Calu3 (cell line): ENCODE data around the gene TREX2. TPM values are rescaled to one million over a fixed set of nuclear protein-coding genes. Genes with fewer than 3 reads are reported as not detected.

Experiments used
- BruUV-seq: library from RNA; stranded (reverse); fragments of 400-500 nt; replicated peaks from 2 replicates; lab custom pipeline; 2021; lab: Mats Ljungman, UMichigan
- CTCF ChIA-PET: fragments of 300-600 bp; sonication (Branson Sonifier 250); formaldehyde crosslinking; loops from one replicate; lab custom pipeline; 2022; ENCODE audit warnings: antibody characterized with exemption; lab: Charles Lee
- DNase-seq: peaks from one replicate; pipeline ENCODE4 v3.0.0; 2022
- H3K27ac Mint-ChIP-seq: one replicate; pipeline ENCODE4 v1.8.0; 2022; ENCODE audit warnings: mixed read lengths; ENCODE audit not compliant: unreplicated experiment
- H3K27me3 Mint-ChIP-seq: one replicate; pipeline ENCODE4 v1.8.0; 2022; ENCODE audit warnings: mixed read lengths; ENCODE audit not compliant: unreplicated experiment
- H3K36me3 Mint-ChIP-seq: one replicate; pipeline ENCODE4 v1.8.0; 2022; ENCODE audit warnings: mild to moderate bottlenecking, moderate library complexity, mixed read lengths; ENCODE audit not compliant: insufficient read depth, unreplicated experiment
- H3K4me1 Mint-ChIP-seq: one replicate; pipeline ENCODE4 v1.8.0; 2022; ENCODE audit warnings: mild to moderate bottlenecking, low read depth, mixed read lengths; ENCODE audit not compliant: unreplicated experiment
- H3K4me3 Mint-ChIP-seq: one replicate; pipeline ENCODE4 v1.8.0; 2022; ENCODE audit warnings: mild to moderate bottlenecking, low read depth, moderate library complexity, mixed read lengths; ENCODE audit not compliant: unreplicated experiment
- H3K9me3 Mint-ChIP-seq: one replicate; pipeline ENCODE4 v1.8.0; 2022; ENCODE audit warnings: low read depth, mixed read lengths; ENCODE audit not compliant: unreplicated experiment
- intact Hi-C: fragments of 100-400 bp; cut with micrococcal nuclease; formaldehyde crosslinking; loops from one replicate; pipeline ENCODE4 v1.10.0; 2022; ENCODE audit not compliant: unreplicated experiment
- total RNA-seq: library from RNA; stranded (reverse); gene quantifications from 2 replicates; pipeline ENCODE4 v1.2.3, GENCODE V29; 2022
- TF ChIP-seq, protein P1 (sequence below): fragments of 200-600 bp; IDR thresholded peaks from one replicate; pipeline ENCODE4 v1.8.0; 2022; ENCODE audit warnings: antibody characterized with exemption; ENCODE audit not compliant: unreplicated experiment

The TREX2 gene
- total RNA-seq, 1 experiment from 2014 or later, result 2.0 TPM

DNA sequence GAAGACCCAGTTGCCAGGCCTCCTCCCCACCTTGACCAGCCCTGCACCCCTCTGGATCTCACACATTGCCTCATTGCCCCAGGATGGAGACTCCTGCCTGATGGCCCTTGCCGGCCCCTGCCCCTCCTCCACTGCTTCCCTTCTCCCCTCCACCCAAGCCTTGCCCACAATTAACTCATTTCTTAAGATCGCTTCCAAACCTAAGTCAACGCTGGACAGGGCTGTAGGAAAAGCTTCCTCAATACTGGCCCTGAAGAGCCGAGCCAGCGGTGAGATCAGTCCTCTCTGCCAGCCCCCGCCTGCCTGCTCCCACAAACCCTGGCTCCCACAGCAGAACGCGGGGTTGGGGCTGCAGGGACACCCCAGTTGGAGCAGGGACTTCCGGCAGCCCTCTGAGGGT lies 32.0 kb upstream of the TREX2 start:
- CTCF ChIA-PET, result no interaction called here

DNA sequence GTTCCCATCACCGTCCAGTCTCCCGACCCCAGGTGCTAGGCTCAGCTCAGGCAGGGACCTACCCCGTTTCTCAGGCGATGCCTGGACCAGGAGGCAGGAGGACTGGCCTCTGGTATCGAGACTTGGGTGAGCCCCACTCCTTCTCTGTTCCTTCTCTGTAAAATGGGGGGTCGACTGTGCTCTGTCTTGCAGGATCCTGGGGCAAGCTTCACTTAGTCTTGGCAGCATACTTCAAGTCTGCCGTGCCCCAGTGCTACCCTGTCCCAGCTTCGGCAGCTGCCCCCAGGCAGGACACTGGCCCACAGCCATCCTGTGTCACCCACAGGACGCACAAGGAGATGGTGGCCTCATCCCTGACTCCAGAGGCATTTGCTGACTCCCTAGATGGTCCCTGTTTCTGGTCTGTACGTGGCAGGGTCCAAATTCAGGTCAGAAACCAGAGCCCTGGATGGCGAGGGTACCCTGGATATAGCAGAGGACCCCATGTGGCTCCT lies 31.6 kb upstream of the TREX2 start:
- intact Hi-C loops, result no loop called here
- Mint-ChIP-seq H3K4me3 (no peak overlapping the region), H3K27ac (no peak overlapping the region), H3K4me1 (no peaks in the 10 kb centered on the region), H3K27me3 (peaks cover 71% of the 10 kb centered on the region), H3K36me3 (no peaks in the 10 kb centered on the region), H3K9me3 (no peaks in the 10 kb centered on the region)
- DNase-seq, result no peak
- BruUV-seq, result no TSS peak
- TF ChIP-seq, protein P1, sequence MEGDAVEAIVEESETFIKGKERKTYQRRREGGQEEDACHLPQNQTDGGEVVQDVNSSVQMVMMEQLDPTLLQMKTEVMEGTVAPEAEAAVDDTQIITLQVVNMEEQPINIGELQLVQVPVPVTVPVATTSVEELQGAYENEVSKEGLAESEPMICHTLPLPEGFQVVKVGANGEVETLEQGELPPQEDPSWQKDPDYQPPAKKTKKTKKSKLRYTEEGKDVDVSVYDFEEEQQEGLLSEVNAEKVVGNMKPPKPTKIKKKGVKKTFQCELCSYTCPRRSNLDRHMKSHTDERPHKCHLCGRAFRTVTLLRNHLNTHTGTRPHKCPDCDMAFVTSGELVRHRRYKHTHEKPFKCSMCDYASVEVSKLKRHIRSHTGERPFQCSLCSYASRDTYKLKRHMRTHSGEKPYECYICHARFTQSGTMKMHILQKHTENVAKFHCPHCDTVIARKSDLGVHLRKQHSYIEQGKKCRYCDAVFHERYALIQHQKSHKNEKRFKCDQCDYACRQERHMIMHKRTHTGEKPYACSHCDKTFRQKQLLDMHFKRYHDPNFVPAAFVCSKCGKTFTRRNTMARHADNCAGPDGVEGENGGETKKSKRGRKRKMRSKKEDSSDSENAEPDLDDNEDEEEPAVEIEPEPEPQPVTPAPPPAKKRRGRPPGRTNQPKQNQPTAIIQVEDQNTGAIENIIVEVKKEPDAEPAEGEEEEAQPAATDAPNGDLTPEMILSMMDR, result no peak
- CTCF ChIA-PET, result no interaction called here

More for the DNA sequence above, 32.0 kb upstream of the TREX2 start:
- no TSS peak for BruUV-seq
- no peak overlapping the region for H3K4me3 Mint-ChIP-seq
- DNase-seq, result no peak
- no peaks in the 10 kb centered on the region for H3K9me3 Mint-ChIP-seq
- no peaks in the 10 kb centered on the region for H3K4me1 Mint-ChIP-seq
- H3K27ac Mint-ChIP-seq, result no peak overlapping the region
- TF ChIP-seq, protein P1, result no peak
- no peaks in the 10 kb centered on the region for H3K36me3 Mint-ChIP-seq
- intact Hi-C loops, result no loop called here
- H3K27me3 Mint-ChIP-seq, result peaks cover 69% of the 10 kb centered on the region

DNA sequence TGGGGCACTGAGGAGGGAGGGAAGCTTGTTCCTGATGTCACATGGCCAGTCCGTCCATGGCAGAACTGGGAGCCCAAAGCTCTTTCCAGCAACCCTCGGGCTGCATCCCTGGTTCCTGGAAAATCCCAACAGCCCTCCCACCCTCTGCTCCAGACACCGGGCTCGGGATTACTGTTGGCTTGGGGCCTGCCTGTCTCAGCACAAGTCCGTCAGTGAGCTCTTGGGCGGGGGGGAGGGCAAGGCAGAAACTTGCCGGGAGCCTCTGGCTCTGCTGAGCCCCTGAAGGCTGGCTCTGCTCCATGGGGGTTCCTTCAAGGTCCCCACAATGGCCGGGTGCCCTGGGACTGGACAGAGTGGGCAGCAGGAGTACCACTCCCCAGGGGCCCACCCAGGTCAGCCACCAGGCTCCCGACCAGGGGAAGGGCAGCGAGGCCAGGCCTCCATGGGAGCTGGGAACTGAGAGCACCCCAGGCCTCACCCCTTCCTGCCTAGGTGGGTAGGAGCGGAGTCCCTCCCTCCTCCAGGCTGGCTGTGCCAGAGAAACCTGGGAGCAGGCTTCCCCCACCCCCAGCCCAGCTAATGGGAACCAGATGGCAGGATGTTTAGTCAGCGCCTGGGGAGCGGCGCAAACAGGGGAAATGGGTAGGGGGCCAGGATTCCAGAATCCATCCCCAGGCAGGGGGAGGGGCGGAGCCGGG lies 31.0 kb upstream of the TREX2 start:
- TF ChIP-seq, protein P1, result no peak
- H3K4me3 Mint-ChIP-seq, result no peak overlapping the region
- H3K36me3 Mint-ChIP-seq, result no peaks in the 10 kb centered on the region
- H3K4me1 Mint-ChIP-seq, result no peaks in the 10 kb centered on the region
- H3K27me3 Mint-ChIP-seq, result peaks cover 71% of the 10 kb centered on the region
- H3K9me3 Mint-ChIP-seq, result no peaks in the 10 kb centered on the region
- no peak for DNase-seq
- no TSS peak for BruUV-seq
- CTCF ChIA-PET, result interaction anchor here (0.6 kb wide), 1 partner anchor 579 kb away, joined by 4 read pairs; the partner anchor contains the start of gene ZNF185
- no peak overlapping the region for H3K27ac Mint-ChIP-seq
- intact Hi-C loops, result no loop called here

DNA sequence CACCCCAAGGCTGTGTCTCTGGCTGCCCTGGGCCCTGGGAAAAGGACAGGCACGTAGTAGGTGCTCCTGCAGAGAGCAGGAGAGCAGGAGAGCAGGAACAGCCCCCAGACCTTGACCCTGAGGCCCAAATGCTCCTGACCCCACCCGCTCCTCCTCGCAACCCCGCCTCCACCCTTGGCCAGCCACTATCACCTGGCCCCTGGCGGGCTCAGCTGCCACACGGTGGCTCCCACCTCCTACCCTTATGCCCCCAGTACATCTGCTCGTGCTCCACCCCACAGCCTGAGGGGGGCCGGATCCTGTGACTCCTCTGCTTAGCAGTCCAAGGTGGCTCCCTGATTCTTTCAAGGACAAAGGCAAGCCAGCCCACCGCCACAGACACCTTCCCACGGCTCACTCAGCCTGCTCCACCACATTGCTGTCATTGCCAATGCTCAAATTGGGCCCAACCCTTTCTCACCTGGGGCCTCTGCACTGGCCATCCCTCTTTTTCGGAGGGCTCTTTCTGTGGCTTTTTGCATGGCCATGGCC lies 30.0 kb upstream of the TREX2 start:
- no peaks in the 10 kb centered on the region for H3K36me3 Mint-ChIP-seq
- no peak for DNase-seq
- TF ChIP-seq, protein P1, result no peak
- no peak overlapping the region for H3K4me3 Mint-ChIP-seq
- BruUV-seq, result no TSS peak
- CTCF ChIA-PET, result no interaction called here
- no peak overlapping the region for H3K27ac Mint-ChIP-seq
- no peaks in the 10 kb centered on the region for H3K4me1 Mint-ChIP-seq
- intact Hi-C loops, result no loop called here
- H3K9me3 Mint-ChIP-seq, result no peaks in the 10 kb centered on the region
- H3K27me3 Mint-ChIP-seq, result peaks cover 71% of the 10 kb centered on the region
